ENCODE measurements around the gene ARHGAP31.

- TF ChIP-seq CTCF (IDR thresholded peaks at IDR 0.05) (no peak), POLR2A (IDR thresholded peaks at IDR 0.05) (no peak), EP300 (IDR thresholded peaks at IDR 0.05) (no peak)
Observed at GRCh38 chr3:119362010-119362409, 67.8 kb downstream of the ARHGAP31 start.

Measured in tibial nerve (tissue), 4 donors.